ENCODE data around the gene ANKS3.

Gene ANKS3

GRCh38 chr16:4728676-4729075 lies 5.4 kb downstream of the ANKS3 start:
- TF ChIP-seq CTCF (conservative IDR thresholded peaks at IDR 0.05; ENCODE audit: low read depth, low read length), result no peak
- peaks cover 6% of the 10 kb centered on the region for H3K4me1 ChIP-seq (ENCODE audit: low read depth, poor library complexity, severe bottlenecking)
- no peak overlapping the region for H3K4me3 ChIP-seq (IDR thresholded peaks at IDR 0.05; ENCODE audit: insufficient read depth, low read depth, low read length)
- no peak overlapping the region for H3K27ac ChIP-seq
- no peaks in the 10 kb centered on the region; the same call in 1 of the 2 replicates for H3K79me2 ChIP-seq (ENCODE audit: insufficient read depth, low read depth)
- H3K9ac ChIP-seq, result no peak overlapping the region
- H3K27me3 ChIP-seq (ENCODE audit: insufficient read depth, low read depth), result no peaks in the 10 kb centered on the region
- H4K20me1 ChIP-seq (ENCODE audit: insufficient read depth), result no peaks in the 10 kb centered on the region
- H2AFZ ChIP-seq (ENCODE audit: low read depth), result no peak overlapping the region
- H3K36me3 ChIP-seq (ENCODE audit: insufficient read depth), result no peaks in the 10 kb centered on the region
- no peak overlapping the region for H3K4me2 ChIP-seq

GRCh38 chr16:4726616-4727015 lies 7.5 kb downstream of the ANKS3 start:
- no peaks in the 10 kb centered on the region for H3K27me3 ChIP-seq (ENCODE audit: insufficient read depth, low read depth)
- no peak overlapping the region for H3K9ac ChIP-seq
- no peak overlapping the region for H3K27ac ChIP-seq
- H4K20me1 ChIP-seq (ENCODE audit: insufficient read depth), result no peaks in the 10 kb centered on the region
- H3K4me3 ChIP-seq (IDR thresholded peaks at IDR 0.05; ENCODE audit: insufficient read depth, low read depth, low read length), result no peak overlapping the region
- no peak for TF ChIP-seq CTCF (conservative IDR thresholded peaks at IDR 0.05; ENCODE audit: low read depth, low read length)
- H3K36me3 ChIP-seq (ENCODE audit: insufficient read depth), result no peaks in the 10 kb centered on the region
- no peaks in the 10 kb centered on the region for H3K4me1 ChIP-seq (ENCODE audit: low read depth, poor library complexity, severe bottlenecking)
- H3K4me2 ChIP-seq, result no peak overlapping the region
- no peak overlapping the region for H2AFZ ChIP-seq (ENCODE audit: low read depth)
- H3K79me2 ChIP-seq (ENCODE audit: insufficient read depth, low read depth), result no peaks in the 10 kb centered on the region

GRCh38 chr16:4724661-4725270 lies 9.3 kb downstream of the ANKS3 start:
- Histone ChIP-seq H3K4me1 (ENCODE audit: low read depth, poor library complexity, severe bottlenecking) (no peaks in the 10 kb centered on the region), H3K79me2 (ENCODE audit: insufficient read depth, low read depth) (no peaks in the 10 kb centered on the region), H3K27me3 (ENCODE audit: insufficient read depth, low read depth) (no peaks in the 10 kb centered on the region), H3K4me2 (no peak overlapping the region), H3K4me3 (IDR thresholded peaks at IDR 0.05; ENCODE audit: insufficient read depth, low read depth, low read length) (no peak overlapping the region), H2AFZ (ENCODE audit: low read depth) (no peak overlapping the region), H3K27ac (no peak overlapping the region), H3K9ac (no peak overlapping the region), H3K36me3 (ENCODE audit: insufficient read depth) (no peaks in the 10 kb centered on the region), H4K20me1 (ENCODE audit: insufficient read depth) (no peaks in the 10 kb centered on the region)
- no peak for TF ChIP-seq CTCF (conservative IDR thresholded peaks at IDR 0.05; ENCODE audit: low read depth, low read length)

- Histone ChIP-seq H3K36me3 (ENCODE audit: insufficient read depth) (no peaks in the 10 kb centered on the region), H3K27me3 (ENCODE audit: insufficient read depth, low read depth) (no peaks in the 10 kb centered on the region), H3K79me2 (ENCODE audit: insufficient read depth, low read depth) (no peaks in the 10 kb centered on the region), H2AFZ (ENCODE audit: low read depth) (no peak overlapping the region), H3K9ac (no peak overlapping the region; the same call in 1 of the 2 replicates), H3K4me3 (IDR thresholded peaks at IDR 0.05; ENCODE audit: insufficient read depth, low read depth, low read length) (no peak overlapping the region), H3K4me1 (ENCODE audit: low read depth, poor library complexity, severe bottlenecking) (no peaks in the 10 kb centered on the region), H4K20me1 (ENCODE audit: insufficient read depth) (no peaks in the 10 kb centered on the region), H3K27ac (no peak overlapping the region), H3K4me2 (no peak overlapping the region)
- TF ChIP-seq CTCF (conservative IDR thresholded peaks at IDR 0.05; ENCODE audit: low read depth, low read length), result no peak
Observed at GRCh38 chr16:4723071-4723767, 10.9 kb downstream of the ANKS3 start.
